H1 (cell line): ENCODE results near the gene NABP1. TPM values are rescaled to one million over a fixed set of nuclear protein-coding genes. Genes with fewer than 3 reads are reported as not detected.

Experiments
- FOSL1 ChIP-seq: IDR thresholded peaks from 2 replicates; pipeline ENCODE4 v1.6.1; 2011; ENCODE audit warnings: mild to moderate bottlenecking, low read depth, low read length, moderate library complexity; ENCODE audit not compliant: insufficient read depth
- GABPA ChIP-seq: IDR thresholded peaks from 2 replicates; pipeline ENCODE4 v1.6.1; 2011; ENCODE audit warnings: mild to moderate bottlenecking, low read length, moderate library complexity, borderline replicate concordance; ENCODE audit not compliant: insufficient read depth
- KDM5A ChIP-seq: fragments of 200-600 bp; IDR thresholded peaks from 2 replicates; pipeline ENCODE4 v1.7.1; 2012; ENCODE audit warnings: mild to moderate bottlenecking, low read length, inconsistent platforms, mixed read lengths
- NANOG ChIP-seq: IDR thresholded peaks from 2 replicates; pipeline ENCODE4 v1.6.1; 2011; ENCODE audit warnings: low read length, low read depth, mild to moderate bottlenecking, inconsistent platforms; ENCODE audit not compliant: insufficient read depth, poor library complexity, severe bottlenecking
- RNF2 ChIP-seq: fragments of 200-900, 300-1000 bp; sonication (generic); IDR thresholded peaks from 2 replicates; pipeline ENCODE4 v1.7.1; 2016; ENCODE audit warnings: borderline replicate concordance, low read depth, mild to moderate bottlenecking, antibody characterized with exemption, low read length; ENCODE audit not compliant: poor library complexity, severe bottlenecking; ENCODE audit errors: missing control alignments
- SIRT6 ChIP-seq: IDR thresholded peaks from one replicate; pipeline ENCODE4 v1.7.1; 2012; ENCODE audit warnings: low read length, inconsistent platforms
- SUZ12 ChIP-seq: fragments of 200-600 bp; sonication (generic); IDR thresholded peaks from 2 replicates; pipeline ENCODE4 v1.6.1; 2012; ENCODE audit warnings: mild to moderate bottlenecking, inconsistent platforms, low read length, moderate library complexity, mixed read lengths
- TAF1 ChIP-seq: IDR thresholded peaks from 2 replicates; pipeline ENCODE4 v1.6.1; 2011; ENCODE audit warnings: mild to moderate bottlenecking, low read depth, low read length
- TAF7 ChIP-seq: optimal IDR thresholded peaks from 2 replicates; pipeline ENCODE3; 2011; ENCODE audit warnings: low read depth, mild to moderate bottlenecking, inconsistent platforms, low read length, moderate library complexity, borderline replicate concordance
- polyA plus RNA-seq, 7 experiments: library from polyadenylated mRNA; depleted of rRNA in 3 of 7; stranded (reverse) in 5 of 7; unstranded in 2 of 7; fragments of >200 nt in 5 of 7; fragments of 200-250 nt in 2 of 7; gene quantifications; 1 replicate in 5 of 7; 2 replicates in 1 of 7; 4 replicates in 1 of 7; pipeline versions ENCODE4 v1.2.1 to v1.2.3, GENCODE V29; 2011 to 2013; ENCODE audit warnings: missing spikeins in 2 of 7, mixed read lengths in 2 of 7
- total RNA-seq: library from RNA; stranded (reverse); fragmentation: NEBNext Ultra II Directional; extraction: Animal tissue kit (Norgen Biotek cat#: 25700); gene quantifications from 2 replicates; pipeline ENCODE4 v1.2.1, GENCODE V29; 2021
- TF ChIP-seq, protein P1 (sequence below): fragments of 300-600 bp; sonication (generic); IDR thresholded peaks from 2 replicates; pipeline ENCODE4 v1.7.1; 2012; ENCODE audit warnings: low read length, moderate library complexity, mild to moderate bottlenecking, inconsistent platforms; ENCODE audit not compliant: insufficient replicate concordance
- TF ChIP-seq, protein P2 (sequence below): IDR thresholded peaks from 2 replicates; pipeline ENCODE4 v1.6.1; 2011; ENCODE audit warnings: low read depth, mild to moderate bottlenecking, low read length; ENCODE audit not compliant: insufficient read depth

The NABP1 gene
- total and polyA plus RNA-seq, 2 of the 8 experiments (the other 6 are each of a cell fraction or from before 2014, with no cell fraction given), result 0.63 to 4.8 TPM

DNA sequence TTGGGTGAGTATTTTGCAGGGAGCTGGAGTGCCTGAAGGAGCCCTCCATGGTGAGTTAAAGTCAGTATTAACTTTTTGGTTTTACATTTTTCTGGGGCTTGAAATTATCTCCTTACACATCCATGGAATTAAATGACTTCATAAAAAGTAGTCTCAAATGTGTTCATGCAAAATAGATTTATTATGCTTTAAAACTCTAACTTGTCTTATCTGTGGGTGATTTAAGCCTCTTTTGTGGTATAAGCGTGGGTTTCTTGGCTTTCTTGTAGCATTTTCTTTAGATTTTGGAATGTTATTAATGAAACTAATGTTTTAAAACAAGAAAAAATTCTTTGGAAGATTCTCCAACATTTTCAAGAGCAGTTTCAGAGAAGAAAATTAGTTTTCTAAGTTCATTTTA, 27.8 kb downstream of the NABP1 start (continued):
- TF ChIP-seq, protein P1, sequence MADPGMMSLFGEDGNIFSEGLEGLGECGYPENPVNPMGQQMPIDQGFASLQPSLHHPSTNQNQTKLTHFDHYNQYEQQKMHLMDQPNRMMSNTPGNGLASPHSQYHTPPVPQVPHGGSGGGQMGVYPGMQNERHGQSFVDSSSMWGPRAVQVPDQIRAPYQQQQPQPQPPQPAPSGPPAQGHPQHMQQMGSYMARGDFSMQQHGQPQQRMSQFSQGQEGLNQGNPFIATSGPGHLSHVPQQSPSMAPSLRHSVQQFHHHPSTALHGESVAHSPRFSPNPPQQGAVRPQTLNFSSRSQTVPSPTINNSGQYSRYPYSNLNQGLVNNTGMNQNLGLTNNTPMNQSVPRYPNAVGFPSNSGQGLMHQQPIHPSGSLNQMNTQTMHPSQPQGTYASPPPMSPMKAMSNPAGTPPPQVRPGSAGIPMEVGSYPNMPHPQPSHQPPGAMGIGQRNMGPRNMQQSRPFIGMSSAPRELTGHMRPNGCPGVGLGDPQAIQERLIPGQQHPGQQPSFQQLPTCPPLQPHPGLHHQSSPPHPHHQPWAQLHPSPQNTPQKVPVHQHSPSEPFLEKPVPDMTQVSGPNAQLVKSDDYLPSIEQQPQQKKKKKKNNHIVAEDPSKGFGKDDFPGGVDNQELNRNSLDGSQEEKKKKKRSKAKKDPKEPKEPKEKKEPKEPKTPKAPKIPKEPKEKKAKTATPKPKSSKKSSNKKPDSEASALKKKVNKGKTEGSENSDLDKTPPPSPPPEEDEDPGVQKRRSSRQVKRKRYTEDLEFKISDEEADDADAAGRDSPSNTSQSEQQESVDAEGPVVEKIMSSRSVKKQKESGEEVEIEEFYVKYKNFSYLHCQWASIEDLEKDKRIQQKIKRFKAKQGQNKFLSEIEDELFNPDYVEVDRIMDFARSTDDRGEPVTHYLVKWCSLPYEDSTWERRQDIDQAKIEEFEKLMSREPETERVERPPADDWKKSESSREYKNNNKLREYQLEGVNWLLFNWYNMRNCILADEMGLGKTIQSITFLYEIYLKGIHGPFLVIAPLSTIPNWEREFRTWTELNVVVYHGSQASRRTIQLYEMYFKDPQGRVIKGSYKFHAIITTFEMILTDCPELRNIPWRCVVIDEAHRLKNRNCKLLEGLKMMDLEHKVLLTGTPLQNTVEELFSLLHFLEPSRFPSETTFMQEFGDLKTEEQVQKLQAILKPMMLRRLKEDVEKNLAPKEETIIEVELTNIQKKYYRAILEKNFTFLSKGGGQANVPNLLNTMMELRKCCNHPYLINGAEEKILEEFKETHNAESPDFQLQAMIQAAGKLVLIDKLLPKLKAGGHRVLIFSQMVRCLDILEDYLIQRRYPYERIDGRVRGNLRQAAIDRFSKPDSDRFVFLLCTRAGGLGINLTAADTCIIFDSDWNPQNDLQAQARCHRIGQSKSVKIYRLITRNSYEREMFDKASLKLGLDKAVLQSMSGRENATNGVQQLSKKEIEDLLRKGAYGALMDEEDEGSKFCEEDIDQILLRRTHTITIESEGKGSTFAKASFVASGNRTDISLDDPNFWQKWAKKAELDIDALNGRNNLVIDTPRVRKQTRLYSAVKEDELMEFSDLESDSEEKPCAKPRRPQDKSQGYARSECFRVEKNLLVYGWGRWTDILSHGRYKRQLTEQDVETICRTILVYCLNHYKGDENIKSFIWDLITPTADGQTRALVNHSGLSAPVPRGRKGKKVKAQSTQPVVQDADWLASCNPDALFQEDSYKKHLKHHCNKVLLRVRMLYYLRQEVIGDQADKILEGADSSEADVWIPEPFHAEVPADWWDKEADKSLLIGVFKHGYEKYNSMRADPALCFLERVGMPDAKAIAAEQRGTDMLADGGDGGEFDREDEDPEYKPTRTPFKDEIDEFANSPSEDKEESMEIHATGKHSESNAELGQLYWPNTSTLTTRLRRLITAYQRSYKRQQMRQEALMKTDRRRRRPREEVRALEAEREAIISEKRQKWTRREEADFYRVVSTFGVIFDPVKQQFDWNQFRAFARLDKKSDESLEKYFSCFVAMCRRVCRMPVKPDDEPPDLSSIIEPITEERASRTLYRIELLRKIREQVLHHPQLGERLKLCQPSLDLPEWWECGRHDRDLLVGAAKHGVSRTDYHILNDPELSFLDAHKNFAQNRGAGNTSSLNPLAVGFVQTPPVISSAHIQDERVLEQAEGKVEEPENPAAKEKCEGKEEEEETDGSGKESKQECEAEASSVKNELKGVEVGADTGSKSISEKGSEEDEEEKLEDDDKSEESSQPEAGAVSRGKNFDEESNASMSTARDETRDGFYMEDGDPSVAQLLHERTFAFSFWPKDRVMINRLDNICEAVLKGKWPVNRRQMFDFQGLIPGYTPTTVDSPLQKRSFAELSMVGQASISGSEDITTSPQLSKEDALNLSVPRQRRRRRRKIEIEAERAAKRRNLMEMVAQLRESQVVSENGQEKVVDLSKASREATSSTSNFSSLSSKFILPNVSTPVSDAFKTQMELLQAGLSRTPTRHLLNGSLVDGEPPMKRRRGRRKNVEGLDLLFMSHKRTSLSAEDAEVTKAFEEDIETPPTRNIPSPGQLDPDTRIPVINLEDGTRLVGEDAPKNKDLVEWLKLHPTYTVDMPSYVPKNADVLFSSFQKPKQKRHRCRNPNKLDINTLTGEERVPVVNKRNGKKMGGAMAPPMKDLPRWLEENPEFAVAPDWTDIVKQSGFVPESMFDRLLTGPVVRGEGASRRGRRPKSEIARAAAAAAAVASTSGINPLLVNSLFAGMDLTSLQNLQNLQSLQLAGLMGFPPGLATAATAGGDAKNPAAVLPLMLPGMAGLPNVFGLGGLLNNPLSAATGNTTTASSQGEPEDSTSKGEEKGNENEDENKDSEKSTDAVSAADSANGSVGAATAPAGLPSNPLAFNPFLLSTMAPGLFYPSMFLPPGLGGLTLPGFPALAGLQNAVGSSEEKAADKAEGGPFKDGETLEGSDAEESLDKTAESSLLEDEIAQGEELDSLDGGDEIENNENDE, result no peak
- TF ChIP-seq TAF1 (no peak), TAF7 (no peak), RNF2 (no peak), FOSL1 (no peak), KDM5A (no peak), GABPA (no peak), SUZ12 (no peak), NANOG (no peak), SIRT6 (no peak)
- TF ChIP-seq, protein P2, sequence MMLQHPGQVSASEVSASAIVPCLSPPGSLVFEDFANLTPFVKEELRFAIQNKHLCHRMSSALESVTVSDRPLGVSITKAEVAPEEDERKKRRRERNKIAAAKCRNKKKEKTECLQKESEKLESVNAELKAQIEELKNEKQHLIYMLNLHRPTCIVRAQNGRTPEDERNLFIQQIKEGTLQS, result no peak
